IPS DF 19.7 (cell line): ENCODE measurements around the gene MKLN1.
"Not testable (repeated sequence)": the region's sequence is repeated elsewhere in the genome, so short reads cannot be mapped to it uniquely, and the experiment has no call there.

ENCODE experiments used
- DNase-seq: peaks from one replicate; pipeline ENCODE4 v3.0.0-alpha.2; 2013; ENCODE audit warnings: low read depth, low spot score

The MKLN1 gene

GRCh38 chr7:131391145-131391544, 63.5 kb downstream of the MKLN1 start:
- no peak for DNase-seq

- DNase-seq: no peak
Measured at GRCh38 chr7:131400681-131401176, 73.1 kb downstream of the MKLN1 start.

- no peak for DNase-seq
Measured at GRCh38 chr7:131401194-131401593, 73.5 kb downstream of the MKLN1 start.

- no peak for DNase-seq
Measured at GRCh38 chr7:131403322-131403721, 75.6 kb downstream of the MKLN1 start.

DNA sequence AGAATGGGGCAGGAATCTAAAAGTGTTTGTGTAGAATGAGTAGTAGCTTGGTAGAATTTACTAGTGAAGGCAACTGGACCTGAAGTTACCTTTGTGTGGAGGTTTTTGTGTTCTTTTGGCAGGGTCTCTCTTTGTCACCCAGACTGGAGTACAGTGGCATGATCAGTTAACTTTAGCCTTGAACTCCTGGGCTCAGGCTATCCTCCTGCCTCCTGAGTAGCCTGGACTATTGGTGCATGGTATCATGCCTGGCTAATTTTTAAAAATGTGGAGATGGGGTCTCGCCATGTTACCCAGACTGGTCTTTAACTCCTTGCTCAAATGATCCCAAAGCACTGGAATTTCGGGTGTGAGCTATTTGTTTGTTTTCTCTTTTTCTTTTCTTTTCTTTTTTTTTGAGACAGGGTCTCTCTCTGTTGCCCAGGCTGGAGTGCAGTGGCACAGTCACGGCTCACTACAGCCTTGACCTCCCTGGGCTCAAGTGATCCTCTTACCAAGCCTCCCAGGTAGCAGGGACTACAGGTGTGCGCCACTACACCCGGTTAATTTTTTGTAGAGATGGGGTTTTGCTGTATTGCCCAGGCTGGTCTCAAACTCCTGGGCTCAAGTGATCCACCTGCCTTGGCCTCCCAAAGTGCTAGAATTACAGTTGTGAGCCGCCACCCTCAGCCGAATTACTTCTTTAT, 76.7 kb downstream of the MKLN1 start:
- DNase-seq: no peak

DNA sequence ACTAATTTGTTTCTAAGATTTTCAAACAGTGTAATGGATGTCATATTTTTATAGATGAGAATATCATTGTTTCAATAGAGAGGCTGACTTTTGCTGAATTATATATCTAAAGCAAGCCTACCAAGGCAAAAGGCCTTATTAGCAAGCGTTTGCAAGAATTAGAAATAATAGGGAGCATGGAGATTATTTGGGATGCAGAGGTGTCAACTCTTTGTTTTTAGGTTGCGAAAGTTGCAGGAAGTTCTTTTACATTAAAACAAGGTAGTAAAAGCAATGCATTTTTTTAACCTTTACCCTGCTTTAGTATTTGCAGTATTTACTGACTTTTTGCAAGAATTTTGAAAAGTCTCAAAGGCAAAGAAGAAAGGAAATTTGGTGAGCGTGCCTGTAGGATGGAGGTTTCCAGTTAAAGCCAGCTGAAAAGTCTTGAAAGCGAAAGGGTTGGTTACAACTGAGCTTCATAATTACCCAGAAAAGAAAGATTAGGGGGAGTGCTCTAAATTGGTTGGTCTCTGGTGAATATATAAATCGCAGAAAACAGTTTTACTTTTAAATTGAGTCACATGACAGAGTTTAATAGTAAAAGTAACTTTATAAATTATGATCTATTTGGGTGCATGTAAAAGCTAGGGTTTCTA, 81.6 kb downstream of the MKLN1 start:
- DNase-seq: no peak

DNA sequence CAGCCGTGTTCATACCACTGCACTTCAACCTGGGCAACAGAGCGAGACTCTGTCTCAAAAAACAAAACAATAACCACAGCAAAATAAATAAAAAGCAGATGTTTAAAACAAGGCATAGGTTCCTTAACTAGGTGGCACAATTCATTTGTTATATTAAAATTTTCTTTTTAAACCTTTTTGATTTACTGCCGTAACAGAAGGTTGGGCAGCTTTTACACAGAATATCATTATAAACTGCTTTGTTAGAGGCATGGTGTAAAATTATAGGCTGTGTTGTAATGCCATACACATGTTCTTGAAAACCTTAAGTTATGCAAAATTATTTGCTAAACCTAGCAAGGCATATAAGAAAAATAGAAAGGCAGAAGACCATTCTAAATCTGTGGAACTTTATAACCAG, 84.4 kb downstream of the MKLN1 start:
- DNase-seq: no peak

GRCh38 chr7:131413711-131414110, 86.0 kb downstream of the MKLN1 start:
- DNase-seq: no peak

- DNase-seq: no peak
Measured at GRCh38 chr7:131424219-131424822, 96.6 kb downstream of the MKLN1 start.

- no peak for DNase-seq
Measured at GRCh38 chr7:131425992-131426391, 98.3 kb downstream of the MKLN1 start.

DNA sequence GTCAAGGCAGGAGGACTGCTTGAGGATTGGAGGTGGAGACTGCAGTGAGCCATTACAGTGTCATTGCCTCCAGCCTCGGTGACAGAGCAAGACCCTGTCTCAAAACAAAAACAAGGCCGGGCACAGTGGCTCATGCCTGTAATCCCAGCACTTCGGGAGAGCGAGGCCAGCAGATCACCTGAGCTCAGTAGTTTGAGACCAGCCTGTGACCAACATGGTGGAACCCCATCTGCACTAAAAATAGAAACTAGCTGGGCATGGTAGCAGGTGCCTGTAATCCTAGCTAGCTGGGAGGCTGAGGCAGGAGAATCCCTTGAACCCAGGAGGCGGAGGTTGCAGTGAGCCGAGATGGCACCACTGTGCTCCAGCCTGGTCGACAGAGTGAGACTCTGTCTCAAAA, 103.2 kb downstream of the MKLN1 start:
- DNase-seq: not testable (repeated sequence)

DNA sequence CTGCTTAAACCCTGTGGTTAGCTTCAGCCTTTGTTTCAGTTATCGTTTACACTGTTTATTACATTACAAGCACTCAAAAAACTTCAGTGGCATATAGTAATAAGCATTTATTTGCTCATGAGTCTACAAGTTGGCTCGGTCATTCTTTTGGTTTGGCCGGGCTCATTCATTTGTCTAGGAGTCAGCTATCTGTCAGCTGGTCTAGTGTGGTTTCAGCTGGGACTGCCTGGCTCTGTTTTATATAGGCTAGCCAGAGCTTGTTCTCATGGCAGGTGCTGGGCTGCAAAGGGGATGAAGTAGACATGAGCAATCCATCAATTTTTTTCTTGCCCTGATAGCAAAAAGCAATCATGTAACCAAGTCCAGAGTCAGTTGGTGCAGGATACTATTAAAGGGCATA, 103.6 kb downstream of the MKLN1 start:
- no peak for DNase-seq

DNA sequence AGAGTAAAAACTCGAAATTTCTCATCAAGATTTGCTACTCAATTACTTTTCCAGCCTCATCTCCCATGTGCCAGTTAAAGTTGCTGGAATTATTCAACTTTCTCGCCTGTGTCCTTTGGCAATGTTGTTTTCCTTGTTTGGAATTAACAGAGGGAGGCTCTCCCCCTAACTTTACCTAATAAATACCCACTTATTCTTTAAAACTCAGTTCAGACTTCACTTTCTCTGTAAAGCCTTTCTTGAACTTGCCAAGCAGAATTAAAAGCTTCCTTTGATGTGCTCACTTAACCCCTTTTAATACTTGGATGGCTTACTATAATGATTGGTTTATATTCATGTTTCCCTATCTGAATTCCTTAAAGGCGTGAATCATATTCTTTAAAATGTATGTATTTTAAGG, 104.1 kb downstream of the MKLN1 start:
- DNase-seq: no peak

DNA sequence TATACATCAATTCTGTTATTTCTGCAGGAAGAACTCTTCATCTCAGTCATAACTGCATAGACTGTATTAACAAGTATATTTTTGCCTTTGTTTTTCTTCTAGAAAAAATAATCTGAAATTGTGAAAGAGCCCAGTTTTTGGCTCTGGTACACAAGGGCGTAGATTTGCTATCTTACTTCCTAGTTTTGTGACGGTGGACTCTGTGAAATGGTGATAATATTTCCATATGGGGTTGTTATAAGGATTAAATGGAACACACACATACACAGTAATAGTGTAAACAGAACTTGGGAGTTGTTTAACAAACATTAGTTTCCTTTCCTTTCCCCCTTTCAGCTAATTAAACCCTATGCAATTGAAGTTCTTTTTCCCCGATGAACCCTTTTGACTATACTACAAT, 108.7 kb downstream of the MKLN1 start:
- no peak for DNase-seq

GRCh38 chr7:131438969-131439368, 111.3 kb downstream of the MKLN1 start:
- no peak for DNase-seq

DNA sequence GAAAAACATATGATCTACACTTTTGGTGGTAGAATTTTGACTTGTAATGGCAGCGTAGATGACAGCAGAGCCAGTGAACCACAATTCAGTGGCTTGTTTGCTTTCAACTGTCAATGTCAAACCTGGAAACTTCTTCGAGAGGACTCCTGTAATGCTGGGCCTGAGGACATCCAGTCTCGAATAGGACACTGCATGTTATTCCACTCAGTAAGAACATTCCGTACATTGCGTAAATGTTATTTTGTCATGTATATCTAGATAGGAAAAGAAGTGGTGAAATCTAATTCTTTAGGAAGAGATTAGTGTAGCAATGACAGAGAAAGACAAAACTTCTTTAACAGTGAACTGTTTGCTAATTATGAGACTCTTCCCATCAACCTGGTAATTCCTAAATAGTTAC, 115.8 kb downstream of the MKLN1 start:
- DNase-seq: no peak

DNA sequence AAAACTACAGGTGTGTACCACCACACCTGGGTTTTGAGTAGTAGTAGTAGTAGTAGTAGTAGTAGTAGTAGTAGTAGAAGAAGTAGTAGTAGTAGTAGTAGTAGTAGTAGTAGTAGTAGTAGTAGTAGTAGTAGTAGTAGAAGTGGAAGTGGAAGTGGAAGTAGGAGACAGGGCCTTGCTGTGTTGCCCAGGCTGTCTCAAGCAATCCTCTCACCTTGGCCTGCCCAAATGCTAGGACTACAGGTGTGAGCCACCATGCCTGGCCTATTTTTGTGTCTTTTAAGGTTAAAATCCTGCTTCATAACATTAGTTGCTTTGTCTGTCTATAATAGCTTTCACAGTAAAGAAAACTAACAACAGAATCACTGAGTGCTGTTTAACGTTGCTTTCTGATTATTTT, 117.0 kb downstream of the MKLN1 start:
- no peak for DNase-seq

DNA sequence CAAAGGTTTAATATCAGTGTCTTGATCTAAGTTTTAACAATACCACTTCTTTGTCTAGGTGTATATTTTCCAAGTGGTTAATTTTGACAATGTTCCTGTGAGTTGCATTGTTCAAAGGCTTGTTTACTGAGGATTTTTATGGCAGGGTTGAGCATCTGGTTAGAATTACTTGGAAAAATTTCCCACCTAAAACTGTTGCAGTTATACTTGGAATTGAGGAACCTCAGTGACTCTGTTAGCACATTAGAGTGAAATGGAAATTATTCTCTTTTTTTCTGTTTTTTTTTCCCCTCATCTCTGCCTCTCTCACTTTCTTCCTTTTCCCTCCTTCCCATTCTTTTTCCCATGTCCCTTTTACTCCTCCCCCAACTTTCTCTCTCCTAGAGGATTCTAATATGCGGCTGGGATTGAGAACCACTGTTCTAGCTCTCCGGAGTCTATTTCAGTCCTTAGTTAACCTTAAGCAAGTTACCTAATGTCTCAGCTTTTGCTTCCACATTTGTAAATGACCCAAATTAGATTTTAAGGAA, 121.8 kb downstream of the MKLN1 start:
- no peak for DNase-seq

DNA sequence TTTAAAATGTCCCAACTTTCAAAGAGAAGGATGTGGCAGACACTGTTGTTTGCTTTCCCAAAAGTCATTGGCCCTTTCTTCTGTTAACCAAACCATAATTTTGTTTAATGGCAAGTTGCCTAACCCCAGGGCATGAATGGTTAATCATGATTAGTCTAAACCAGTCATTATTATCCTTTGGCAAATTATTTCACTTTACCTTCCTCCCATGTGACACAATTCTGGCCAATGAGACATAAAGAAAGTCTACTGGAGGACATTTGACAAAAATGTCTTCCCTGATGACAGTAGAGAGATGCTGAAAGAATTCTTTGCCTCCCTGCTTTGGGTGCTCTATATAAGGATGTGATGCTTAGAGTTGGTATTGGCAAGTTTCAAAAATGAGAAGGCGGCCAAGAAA, 126.8 kb downstream of the MKLN1 start:
- DNase-seq: no peak

DNA sequence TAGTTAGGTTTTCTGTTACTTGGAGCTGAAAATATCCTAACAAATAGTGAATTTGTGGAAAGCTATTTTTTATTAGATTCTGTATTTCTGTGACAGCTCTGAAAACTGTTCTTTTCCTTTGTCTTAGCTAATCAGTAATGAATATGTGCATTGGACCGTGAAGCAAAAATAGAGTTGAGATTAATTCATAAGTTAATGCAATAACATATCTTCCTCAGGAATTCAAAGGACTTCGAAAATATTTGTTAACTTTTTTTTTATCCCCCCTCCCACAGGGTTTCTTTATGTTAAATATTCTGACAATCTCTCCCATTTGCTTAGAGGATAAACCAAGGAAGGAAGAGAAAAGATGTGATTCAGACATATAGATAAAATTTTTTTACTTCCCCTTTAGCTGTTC, 127.3 kb downstream of the MKLN1 start:
- DNase-seq: no peak

DNA sequence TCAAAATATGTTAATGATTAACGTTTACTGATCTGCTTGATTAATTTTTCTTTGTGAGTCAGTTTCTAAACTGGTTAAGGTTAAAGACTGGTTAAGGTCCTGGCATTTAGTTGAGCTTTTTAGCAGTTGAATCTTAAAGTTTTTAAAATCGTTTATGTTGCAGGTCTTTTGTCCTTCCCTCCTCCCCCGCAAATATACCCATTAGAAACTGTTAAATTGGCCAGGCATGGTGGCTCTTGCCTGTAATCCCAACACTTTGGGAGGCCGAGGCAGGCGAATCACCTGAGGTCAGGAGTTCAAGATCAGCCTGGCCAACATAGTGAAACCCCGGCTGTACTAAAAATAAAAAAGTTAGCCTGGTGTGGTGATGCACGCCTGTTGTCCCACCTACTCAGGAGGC, 127.9 kb downstream of the MKLN1 start:
- DNase-seq: no peak

- no peak for DNase-seq
Measured at GRCh38 chr7:131456338-131456737, 128.7 kb downstream of the MKLN1 start.

DNA sequence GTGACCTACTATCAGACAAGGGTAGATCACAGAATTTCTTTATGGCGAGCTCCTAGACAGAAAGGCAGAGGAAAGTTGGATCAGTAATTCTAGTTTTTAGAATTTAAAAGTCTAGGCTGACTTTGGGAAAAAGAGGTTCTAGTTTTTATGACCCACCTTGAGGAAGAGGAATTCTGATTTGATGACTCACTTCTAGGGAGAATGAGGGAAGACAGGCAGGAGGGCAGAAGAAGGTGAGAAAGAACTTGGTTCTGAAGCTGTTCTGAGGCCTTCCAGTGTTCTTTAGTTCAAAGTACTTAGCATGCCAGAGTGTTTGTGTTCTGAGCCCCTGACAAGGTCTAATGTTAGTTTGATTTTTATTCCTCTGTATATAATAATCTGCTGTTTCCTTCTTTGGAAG, 131.6 kb downstream of the MKLN1 start:
- DNase-seq: no peak
